ENCODE measurements around the gene MRPL18. TPM values are rescaled to one million over a fixed set of nuclear protein-coding genes. Genes with fewer than 3 reads are reported as not detected.

MRPL18 gene
- total and polyA plus RNA-seq, 9 of the 15 experiments (the other 6 are each of a cell fraction or from before 2014, with no cell fraction given), result 149 to 456 (median 196) TPM

DNA sequence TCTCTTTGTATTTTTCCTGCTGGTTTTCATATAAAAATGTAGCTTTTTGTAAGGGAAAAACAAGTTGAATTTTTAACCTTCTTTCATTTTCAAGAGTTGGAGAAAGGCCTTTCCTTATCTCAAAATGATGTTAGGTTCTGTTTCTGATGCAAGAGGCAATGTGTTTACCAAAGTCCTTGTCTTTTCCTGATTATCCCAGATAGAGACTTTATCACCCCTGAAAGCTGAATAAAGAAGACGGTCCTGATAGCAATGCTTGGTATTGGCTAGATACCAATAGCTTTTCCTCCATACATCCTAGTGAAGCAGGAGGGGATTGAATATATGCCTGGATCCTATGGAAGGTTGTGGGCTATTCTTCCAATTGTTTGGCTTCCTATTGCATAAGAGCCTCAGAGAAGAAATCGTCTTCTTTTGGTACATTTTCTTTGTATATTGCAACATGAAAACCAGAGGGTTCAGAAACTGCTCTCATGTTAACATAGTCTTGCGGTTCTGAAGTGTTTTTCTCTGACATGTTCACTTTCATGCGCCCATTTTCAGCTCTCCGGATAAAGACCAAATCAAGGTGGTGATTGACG is 15.3 kb downstream of the MRPL18 start (continued):
- TF ChIP-seq SMARCE1 (IDR thresholded peaks at IDR 0.05) (peak; percentile 43; the same call in 1 of the 2 replicates), SOX6 (IDR thresholded peaks at IDR 0.05) (peak; percentile 72; the same call in 1 of the 2 replicates), MEIS2 (IDR thresholded peaks at IDR 0.05; ENCODE audit: partially characterized antibody) (peak; percentile 66), NFIX (CRISPR knock-in tag; IDR thresholded peaks at IDR 0.05; ENCODE audit: low read depth) (no peak), RBM14 (IDR thresholded peaks at IDR 0.05; ENCODE audit: borderline replicate concordance, insufficient read depth, low read depth, low read length) (no peak), ZFP30 (CRISPR knock-in tag; IDR thresholded peaks at IDR 0.05; ENCODE audit: borderline replicate concordance) (no peak), TSC22D4 (tag; IDR thresholded peaks at IDR 0.05) (no peak), MAZ (CRISPR knock-in tag; conservative IDR thresholded peaks at IDR 0.05 in 1 of 2, IDR thresholded peaks at IDR 0.05 in 1 of 2) (0 out of 4 replicates have a peak, but pooled peaks of 1 of the 2 experiments have one; percentile 10), SMARCA4 (IDR thresholded peaks at IDR 0.05) (peak; percentile 22; the same call in 1 of the 2 replicates), SIRT6 (IDR thresholded peaks at IDR 0.05; ENCODE audit: low read depth, low read length) (no peak), NRF1 (conservative IDR thresholded peaks at IDR 0.05 in 1 of 2, IDR thresholded peaks at IDR 0.05 in 1 of 2) (no peak), SRSF1 (IDR thresholded peaks at IDR 0.05; ENCODE audit: low read depth, low read length) (no peak), PCBP1 (IDR thresholded peaks at IDR 0.05; ENCODE audit: low read depth, low read length, poor library complexity, severe bottlenecking) (no peak)
- TF ChIP-seq, protein P1, sequence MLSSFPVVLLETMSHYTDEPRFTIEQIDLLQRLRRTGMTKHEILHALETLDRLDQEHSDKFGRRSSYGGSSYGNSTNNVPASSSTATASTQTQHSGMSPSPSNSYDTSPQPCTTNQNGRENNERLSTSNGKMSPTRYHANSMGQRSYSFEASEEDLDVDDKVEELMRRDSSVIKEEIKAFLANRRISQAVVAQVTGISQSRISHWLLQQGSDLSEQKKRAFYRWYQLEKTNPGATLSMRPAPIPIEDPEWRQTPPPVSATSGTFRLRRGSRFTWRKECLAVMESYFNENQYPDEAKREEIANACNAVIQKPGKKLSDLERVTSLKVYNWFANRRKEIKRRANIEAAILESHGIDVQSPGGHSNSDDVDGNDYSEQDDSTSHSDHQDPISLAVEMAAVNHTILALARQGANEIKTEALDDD (IDR thresholded peaks at IDR 0.05), result no peak
- TF ChIP-seq, protein P2, sequence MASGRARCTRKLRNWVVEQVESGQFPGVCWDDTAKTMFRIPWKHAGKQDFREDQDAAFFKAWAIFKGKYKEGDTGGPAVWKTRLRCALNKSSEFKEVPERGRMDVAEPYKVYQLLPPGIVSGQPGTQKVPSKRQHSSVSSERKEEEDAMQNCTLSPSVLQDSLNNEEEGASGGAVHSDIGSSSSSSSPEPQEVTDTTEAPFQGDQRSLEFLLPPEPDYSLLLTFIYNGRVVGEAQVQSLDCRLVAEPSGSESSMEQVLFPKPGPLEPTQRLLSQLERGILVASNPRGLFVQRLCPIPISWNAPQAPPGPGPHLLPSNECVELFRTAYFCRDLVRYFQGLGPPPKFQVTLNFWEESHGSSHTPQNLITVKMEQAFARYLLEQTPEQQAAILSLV (tag; IDR thresholded peaks at IDR 0.05), result 0 out of 2 replicates have a peak, but pooled peaks have one; percentile 9
- TF ChIP-seq, protein P3, sequence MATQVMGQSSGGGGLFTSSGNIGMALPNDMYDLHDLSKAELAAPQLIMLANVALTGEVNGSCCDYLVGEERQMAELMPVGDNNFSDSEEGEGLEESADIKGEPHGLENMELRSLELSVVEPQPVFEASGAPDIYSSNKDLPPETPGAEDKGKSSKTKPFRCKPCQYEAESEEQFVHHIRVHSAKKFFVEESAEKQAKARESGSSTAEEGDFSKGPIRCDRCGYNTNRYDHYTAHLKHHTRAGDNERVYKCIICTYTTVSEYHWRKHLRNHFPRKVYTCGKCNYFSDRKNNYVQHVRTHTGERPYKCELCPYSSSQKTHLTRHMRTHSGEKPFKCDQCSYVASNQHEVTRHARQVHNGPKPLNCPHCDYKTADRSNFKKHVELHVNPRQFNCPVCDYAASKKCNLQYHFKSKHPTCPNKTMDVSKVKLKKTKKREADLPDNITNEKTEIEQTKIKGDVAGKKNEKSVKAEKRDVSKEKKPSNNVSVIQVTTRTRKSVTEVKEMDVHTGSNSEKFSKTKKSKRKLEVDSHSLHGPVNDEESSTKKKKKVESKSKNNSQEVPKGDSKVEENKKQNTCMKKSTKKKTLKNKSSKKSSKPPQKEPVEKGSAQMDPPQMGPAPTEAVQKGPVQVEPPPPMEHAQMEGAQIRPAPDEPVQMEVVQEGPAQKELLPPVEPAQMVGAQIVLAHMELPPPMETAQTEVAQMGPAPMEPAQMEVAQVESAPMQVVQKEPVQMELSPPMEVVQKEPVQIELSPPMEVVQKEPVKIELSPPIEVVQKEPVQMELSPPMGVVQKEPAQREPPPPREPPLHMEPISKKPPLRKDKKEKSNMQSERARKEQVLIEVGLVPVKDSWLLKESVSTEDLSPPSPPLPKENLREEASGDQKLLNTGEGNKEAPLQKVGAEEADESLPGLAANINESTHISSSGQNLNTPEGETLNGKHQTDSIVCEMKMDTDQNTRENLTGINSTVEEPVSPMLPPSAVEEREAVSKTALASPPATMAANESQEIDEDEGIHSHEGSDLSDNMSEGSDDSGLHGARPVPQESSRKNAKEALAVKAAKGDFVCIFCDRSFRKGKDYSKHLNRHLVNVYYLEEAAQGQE (IDR thresholded peaks at IDR 0.05; ENCODE audit: borderline replicate concordance), result no peak
- TF ChIP-seq, protein P3 (CRISPR knock-in tag; IDR thresholded peaks at IDR 0.05; ENCODE audit: low read depth), result no peak

Data from K562 (cell line).